ENCODE measurements around the gene EDEM2.
"Not testable (repeated sequence)": the region's sequence is repeated elsewhere in the genome, so short reads cannot be mapped to it uniquely, and the experiment has no call there.

Gene EDEM2

DNA sequence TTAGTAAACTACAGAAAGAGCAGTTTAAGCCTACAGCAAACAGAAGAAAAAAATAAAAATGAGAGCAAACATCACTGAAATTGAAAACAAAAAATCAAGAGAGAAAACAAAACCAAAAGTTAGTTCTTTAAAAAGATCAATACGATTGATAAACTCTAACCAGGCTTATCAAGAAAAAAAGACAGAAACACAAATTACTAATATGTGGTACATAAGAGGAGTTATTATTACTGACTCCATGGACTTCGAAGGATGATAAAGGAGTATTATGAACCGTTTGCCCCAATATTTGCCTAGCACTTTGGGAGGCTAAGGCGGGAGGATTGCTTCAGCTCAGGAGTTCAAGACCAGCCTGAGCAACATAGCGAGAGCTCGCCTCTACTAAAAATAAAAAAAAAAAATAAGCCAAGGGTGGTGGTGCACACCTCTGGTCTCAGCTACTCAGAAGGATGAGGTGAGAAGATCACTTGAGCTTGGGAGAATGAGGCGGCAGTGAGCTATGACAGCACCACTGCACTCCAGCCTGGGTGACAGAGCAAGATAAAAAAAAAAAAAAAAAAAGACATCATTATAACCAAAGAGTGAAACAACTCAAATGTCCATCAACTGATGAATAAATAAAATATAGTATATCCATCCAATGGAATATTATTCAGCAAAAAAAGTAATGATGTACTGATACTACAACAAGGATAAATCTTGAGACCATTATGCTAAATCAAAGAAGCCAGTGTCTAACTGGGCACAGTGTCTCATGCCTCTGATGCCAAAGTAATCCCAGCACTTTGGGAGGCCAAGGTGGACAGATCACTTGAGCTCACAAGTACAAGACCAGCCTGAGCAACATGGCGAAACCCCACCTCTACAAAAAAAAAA is 67.4 kb downstream of the EDEM2 start:
- no peak for DNase-seq (ENCODE audit: low read depth, low spot score)
- TF ChIP-seq, protein P1, sequence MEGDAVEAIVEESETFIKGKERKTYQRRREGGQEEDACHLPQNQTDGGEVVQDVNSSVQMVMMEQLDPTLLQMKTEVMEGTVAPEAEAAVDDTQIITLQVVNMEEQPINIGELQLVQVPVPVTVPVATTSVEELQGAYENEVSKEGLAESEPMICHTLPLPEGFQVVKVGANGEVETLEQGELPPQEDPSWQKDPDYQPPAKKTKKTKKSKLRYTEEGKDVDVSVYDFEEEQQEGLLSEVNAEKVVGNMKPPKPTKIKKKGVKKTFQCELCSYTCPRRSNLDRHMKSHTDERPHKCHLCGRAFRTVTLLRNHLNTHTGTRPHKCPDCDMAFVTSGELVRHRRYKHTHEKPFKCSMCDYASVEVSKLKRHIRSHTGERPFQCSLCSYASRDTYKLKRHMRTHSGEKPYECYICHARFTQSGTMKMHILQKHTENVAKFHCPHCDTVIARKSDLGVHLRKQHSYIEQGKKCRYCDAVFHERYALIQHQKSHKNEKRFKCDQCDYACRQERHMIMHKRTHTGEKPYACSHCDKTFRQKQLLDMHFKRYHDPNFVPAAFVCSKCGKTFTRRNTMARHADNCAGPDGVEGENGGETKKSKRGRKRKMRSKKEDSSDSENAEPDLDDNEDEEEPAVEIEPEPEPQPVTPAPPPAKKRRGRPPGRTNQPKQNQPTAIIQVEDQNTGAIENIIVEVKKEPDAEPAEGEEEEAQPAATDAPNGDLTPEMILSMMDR (IDR thresholded peaks at IDR 0.05; ENCODE audit: low read depth, low read length) = no peak
- no peak overlapping the region for H3K4me3 ChIP-seq (ENCODE audit: low read depth, low read length)
- in situ Hi-C loops (cut with HindIII; ENCODE audit: low sequenced_read_pairs) = no loop called here

DNA sequence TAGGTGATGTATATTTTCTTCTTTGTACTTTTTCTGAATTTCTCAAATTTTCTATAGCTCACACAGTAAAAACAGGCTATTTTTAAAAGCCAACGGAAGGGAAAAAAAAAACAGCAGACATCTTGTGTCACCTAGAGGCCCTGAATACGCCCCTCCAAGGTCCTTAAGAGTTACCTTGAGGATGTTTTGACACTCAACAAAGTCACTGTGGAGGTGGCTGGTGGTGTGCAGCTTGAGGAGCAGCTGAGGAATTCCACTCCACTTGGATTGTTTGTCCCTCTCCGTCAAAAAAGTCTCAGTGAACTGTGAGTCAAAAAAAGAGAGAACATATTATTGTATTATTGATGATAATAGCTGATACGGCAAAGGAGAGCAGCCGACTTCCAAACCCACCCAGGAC is 69.3 kb downstream of the EDEM2 start:
- TF ChIP-seq, protein P1 (IDR thresholded peaks at IDR 0.05; ENCODE audit: low read depth, low read length) = no peak
- in situ Hi-C loops (cut with HindIII; ENCODE audit: low sequenced_read_pairs) = no loop called here
- DNase-seq (ENCODE audit: low read depth, low spot score) = no peak
- no peak overlapping the region for H3K4me3 ChIP-seq (ENCODE audit: low read depth, low read length)

DNA sequence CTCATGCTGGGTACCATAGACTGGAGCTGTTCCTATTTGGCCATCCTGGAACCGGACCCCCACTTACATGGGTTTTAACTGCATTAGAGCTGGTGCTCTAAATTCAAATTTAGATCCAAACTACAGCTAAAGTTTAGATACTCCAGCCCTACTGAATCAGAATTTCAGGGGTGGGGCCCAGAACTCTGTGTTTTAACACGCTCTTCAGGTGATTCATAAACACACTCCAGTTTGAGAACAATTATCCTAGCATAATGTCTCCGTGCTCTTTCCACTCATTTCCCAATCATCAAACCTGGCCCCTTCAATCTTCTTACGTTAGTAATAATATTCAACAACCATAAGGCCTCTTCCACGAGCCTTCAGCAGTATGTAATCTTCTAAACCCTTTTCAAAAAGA is 69.8 kb downstream of the EDEM2 start:
- H3K4me3 ChIP-seq (ENCODE audit: low read depth, low read length) = no peak overlapping the region
- in situ Hi-C loops (cut with HindIII; ENCODE audit: low sequenced_read_pairs) = no loop called here
- TF ChIP-seq, protein P1 (IDR thresholded peaks at IDR 0.05; ENCODE audit: low read depth, low read length) = no peak
- DNase-seq (ENCODE audit: low read depth, low spot score) = no peak

DNA sequence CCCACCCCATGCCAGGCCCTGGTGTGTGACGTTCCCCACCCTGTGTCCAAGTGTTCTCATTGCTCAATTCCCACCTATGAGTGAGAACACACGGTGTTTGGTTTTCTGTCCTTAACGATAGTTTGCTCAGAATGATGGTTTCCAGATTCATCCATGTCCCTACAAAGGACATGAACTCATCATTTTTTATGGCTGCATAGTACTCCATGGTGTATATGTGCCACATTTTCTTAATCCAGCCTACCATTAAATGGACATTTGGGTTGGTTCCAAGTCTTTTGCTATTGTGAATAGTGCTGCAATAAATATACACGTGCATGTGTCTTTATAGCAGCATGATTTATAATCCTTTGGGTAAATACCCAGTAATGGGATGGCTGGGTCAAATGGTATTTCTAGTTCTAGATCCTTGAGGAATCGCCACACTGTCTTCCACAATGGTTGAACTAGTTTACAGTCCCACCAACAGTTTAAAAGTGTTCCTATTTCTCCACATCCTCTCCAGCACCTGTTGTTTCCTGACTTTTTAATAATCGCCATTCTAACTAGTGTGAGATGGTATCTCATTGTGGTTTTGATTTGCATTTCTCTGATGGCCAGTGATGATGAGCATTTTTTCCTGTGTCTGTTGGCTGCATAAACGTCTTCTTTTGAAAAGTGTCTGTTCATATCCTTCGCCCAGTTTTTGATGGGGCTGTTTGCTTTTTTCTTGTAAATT is 75.5 kb downstream of the EDEM2 start:
- in situ Hi-C loops (cut with HindIII; ENCODE audit: low sequenced_read_pairs); H3K4me3 ChIP-seq (ENCODE audit: low read depth, low read length); DNase-seq (ENCODE audit: low read depth, low spot score): not testable (repeated sequence)

DNA sequence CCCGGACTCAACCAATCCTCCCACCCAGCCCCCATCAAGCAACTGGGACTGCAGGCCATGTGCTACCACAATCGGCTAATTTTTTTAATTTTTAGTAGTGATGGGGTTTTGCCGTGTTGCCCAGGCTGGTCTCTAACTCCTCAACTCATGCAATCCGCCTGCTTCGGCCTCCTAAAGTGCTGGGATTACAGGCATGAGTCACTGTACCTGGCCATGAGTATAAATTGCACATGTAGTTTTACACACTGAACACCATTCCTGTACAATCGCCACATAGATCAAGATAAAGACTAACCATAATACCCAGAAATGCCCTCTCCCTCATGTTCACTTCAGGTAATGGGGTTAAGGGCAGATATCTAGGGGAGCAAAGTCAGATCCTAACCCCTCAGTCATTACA is 80.9 kb downstream of the EDEM2 start:
- DNase-seq (ENCODE audit: low read depth, low spot score) = no peak
- TF ChIP-seq, protein P1 (IDR thresholded peaks at IDR 0.05; ENCODE audit: low read depth, low read length) = no peak
- in situ Hi-C loops (cut with HindIII; ENCODE audit: low sequenced_read_pairs) = no loop called here
- H3K4me3 ChIP-seq (ENCODE audit: low read depth, low read length) = no peak overlapping the region
